B cell (primary cell): Measurements from ENCODE around the gene IRF1. TPM values are rescaled to one million over a fixed set of nuclear protein-coding genes. Genes with fewer than 3 reads are reported as not detected.

Source experiments
- ATAC-seq: fragments of 200-7000 bp; cut with Tn5 transposase; one replicate; pipeline ENCODE4 v1.10.0; 2021; ENCODE audit warnings: low read depth, mild to moderate bottlenecking, moderate number of reproducible peaks, moderate library complexity
- CTCF ChIA-PET: fragments of 350-600 bp; sonication (Branson Sonifier 250); formaldehyde crosslinking; loops from one replicate; lab custom pipeline; 2021; ENCODE audit warnings: antibody characterized with exemption, inconsistent platforms; lab: Charles Lee
- POLR2A ChIA-PET: fragments of 350-600 bp; sonication (Branson Sonifier 250); formaldehyde crosslinking; loops from one replicate; lab custom pipeline; 2021; ENCODE audit warnings: antibody characterized with exemption; lab: Charles Lee
- DNase-seq: peaks from one replicate; pipeline ENCODE4 v3.0.0; 2013
- H2AFZ ChIP-seq: 2 replicates; pipeline ENCODE4 v1.6.1; 2012; ENCODE audit warnings: mild to moderate bottlenecking, low read depth, low read length; ENCODE audit not compliant: insufficient read depth, poor library complexity, severe bottlenecking
- H3K27ac ChIP-seq, 2 donors: 1 replicate in 1 of 2; 2 replicates in 1 of 2; pipeline ENCODE4 v1.5.1; 2012 to 2013; ENCODE audit warnings: low read length in 2 of 2, mild to moderate bottlenecking in 2 of 2, moderate library complexity in 1 of 2
- H3K27me3 ChIP-seq, 4 experiments: fragments of 200-600 bp in 1 of 4; sonication (generic) in 1 of 4; replicated peaks in 1 of 4; 1 replicate in 2 of 4; 2 replicates in 2 of 4; pipeline versions ENCODE4 v1.6.1 to v1.7.0; 2013 to 2016; ENCODE audit warnings: low read length in 3 of 4, mild to moderate bottlenecking in 2 of 4, mixed read lengths in 1 of 4, moderate library complexity in 1 of 4; ENCODE audit not compliant: insufficient read depth in 4 of 4, control insufficient read depth in 3 of 4; ENCODE audit errors: control extremely low read depth in 1 of 4
- H3K36me3 ChIP-seq, 2 experiments: replicated peaks in 1 of 2; 1 replicate in 1 of 2; 2 replicates in 1 of 2; pipeline versions ENCODE4 v1.6.1 to v1.7.1; 2013; ENCODE audit warnings: low read length in 1 of 2; ENCODE audit not compliant: insufficient read depth in 2 of 2, control insufficient read depth in 1 of 2; ENCODE audit errors: control extremely low read depth in 1 of 2, extremely low read depth in 1 of 2
- H3K4me1 ChIP-seq, 2 donors: fragments of 200-600 bp in 1 of 2; sonication (generic) in 1 of 2; 1 replicate in 1 of 2; 2 replicates in 1 of 2; pipeline versions ENCODE4 v1.5.1 to v1.6.1; 2013 to 2017; ENCODE audit warnings: low read length in 2 of 2; ENCODE audit not compliant: control insufficient read depth in 2 of 2, insufficient read depth in 2 of 2
- H3K4me2 ChIP-seq: replicated peaks from 2 replicates; pipeline ENCODE3; 2012; ENCODE audit warnings: mild to moderate bottlenecking, low read depth, low read length; ENCODE audit not compliant: poor library complexity, severe bottlenecking
- H3K4me3 ChIP-seq, 5 experiments: fragments of 200-600 bp in 1 of 5; sonication (generic) in 1 of 5; 1 replicate in 3 of 5; 2 replicates in 2 of 5; pipeline versions ENCODE4 v1.5.1 to v1.7.0; 2011 to 2016; ENCODE audit warnings: low read length in 4 of 5, mild to moderate bottlenecking in 4 of 5, low read depth in 2 of 5, control low read depth in 1 of 5, moderate library complexity in 1 of 5; ENCODE audit not compliant: insufficient read depth in 1 of 5; ENCODE audit errors: control extremely low read depth in 1 of 5, extremely low read depth in 1 of 5
- H3K79me2 ChIP-seq: fragments of 200-600 bp; sonication (generic); one replicate; pipeline ENCODE4 v1.6.0; 2016; ENCODE audit warnings: low read length; ENCODE audit not compliant: control insufficient read depth, insufficient read depth
- H3K9ac ChIP-seq: fragments of 200-600 bp; sonication (generic); 2 replicates; pipeline ENCODE4 v1.6.1; 2017; ENCODE audit warnings: mild to moderate bottlenecking, low read length, moderate library complexity
- H3K9me3 ChIP-seq, 3 donors: one replicate each; pipeline versions ENCODE4 v1.6.1 to v1.7.1; 2013; ENCODE audit warnings: low read length in 2 of 3; ENCODE audit not compliant: control insufficient read depth in 2 of 3, insufficient read depth in 1 of 3; ENCODE audit errors: control extremely low read depth in 1 of 3
- H4K20me1 ChIP-seq: 2 replicates; pipeline ENCODE4 v1.6.0; 2012; ENCODE audit warnings: mild to moderate bottlenecking, low read length; ENCODE audit not compliant: insufficient read depth, control insufficient read depth, poor library complexity, severe bottlenecking
- H3K27ac Mint-ChIP-seq: one replicate; pipeline ENCODE4 v1.8.0; 2021; ENCODE audit warnings: mixed read lengths
- H3K27me3 Mint-ChIP-seq: one replicate; pipeline ENCODE4 v1.8.0; 2021; ENCODE audit warnings: mixed read lengths
- H3K4me1 Mint-ChIP-seq: one replicate; pipeline ENCODE4 v1.8.0; 2021; ENCODE audit warnings: mixed read lengths
- H3K4me3 Mint-ChIP-seq: one replicate; pipeline ENCODE4 v1.8.0; 2021; ENCODE audit warnings: mixed read lengths
- H3K9me3 Mint-ChIP-seq: one replicate; pipeline ENCODE4 v1.8.0; 2022; ENCODE audit warnings: mixed read lengths; ENCODE audit not compliant: insufficient read depth
- EZH2 ChIP-seq: IDR thresholded peaks from 2 replicates; pipeline ENCODE4 v1.6.1; 2012; ENCODE audit warnings: borderline replicate concordance, low read depth, mild to moderate bottlenecking, moderate library complexity, low read length; ENCODE audit not compliant: insufficient read depth, poor library complexity, severe bottlenecking
- WGBS: methylation state at CpG from one replicate; pipeline ENCODE4 v1.1.5; 2013; ENCODE audit warnings: missing lambda C conversion rate; ENCODE audit not compliant: insufficient coverage; 5-methylcytosine and 5-hydroxymethylcytosine counted together
- intact Hi-C: fragments of 100-400 bp; cut with micrococcal nuclease; formaldehyde crosslinking; loops from one replicate; pipeline ENCODE4 v1.10.0; 2022
- polyA plus RNA-seq: library from polyadenylated mRNA; depleted of rRNA; stranded (reverse); fragments of >200 nt; gene quantifications from 2 replicates; pipeline ENCODE4 v1.2.3, GENCODE V29; 2012
- total RNA-seq, 2 donors: library from RNA; stranded (reverse); fragments of 120-200 nt in 1 of 2; gene quantifications; 1 replicate in 1 of 2; 2 replicates in 1 of 2; pipeline versions ENCODE4 v1.2.3 to v1.2.4, GENCODE V29; 2013 to 2022
- TF ChIP-seq, protein P1 (sequence below): fragments of 200-600 bp; IDR thresholded peaks from one replicate; pipeline ENCODE4 v1.8.0; 2022; ENCODE audit warnings: antibody characterized with exemption, mild to moderate bottlenecking

The IRF1 gene
- total and polyA plus RNA-seq, 2 donors (not counting 1 experiment from before 2014, with no cell fraction given) = 173 to 306 TPM

DNA sequence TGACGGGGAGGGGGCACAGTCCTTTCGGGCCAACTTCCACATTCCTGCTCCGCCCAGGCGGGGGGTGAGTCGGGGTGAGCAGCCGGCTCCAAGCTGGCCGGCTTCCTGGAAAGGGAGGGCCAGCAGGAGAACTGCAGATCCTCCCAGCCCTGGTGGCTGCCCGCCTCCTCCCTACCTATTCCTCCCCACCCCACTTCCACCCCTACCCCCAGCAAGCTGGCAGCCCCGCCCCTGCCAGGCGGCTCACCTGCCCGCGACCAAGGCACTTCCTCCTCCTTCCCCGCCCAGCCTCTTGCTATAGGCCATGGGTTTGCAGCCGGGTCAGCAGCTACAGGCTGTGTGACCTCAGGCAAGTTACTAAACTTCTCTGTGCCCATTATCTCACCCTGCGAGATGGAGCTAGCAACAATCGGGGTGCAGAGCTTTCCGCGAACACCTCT lies 5.6 kb upstream of the IRF1 start:
- Histone ChIP-seq H3K36me3 (no peaks in the 10 kb centered on the region), H3K9ac (peak overlapping the region; percentile 88), H3K9me3 (no peaks in the 10 kb centered on the region), H3K27me3 (no peaks in the 10 kb centered on the region), H3K4me1 (peaks cover 52 to 61% of the 10 kb centered on the region in 2 donors), H2AFZ (peak overlapping the region; percentile 90), H3K4me3 (peak overlapping the region; percentile 12 to 91 (median 84)), H4K20me1 (no peaks in the 10 kb centered on the region), H3K27ac (peak overlapping the region; percentile 85 to 95), H3K4me2 (peak overlapping the region; percentile 96), H3K79me2 (peaks cover 27% of the 10 kb centered on the region)
- DNase-seq (peak; percentile 89), ATAC-seq (peak; percentile 58)
- Mint-ChIP-seq H3K4me3 (peak overlapping the region; percentile 97), H3K9me3 (no peaks in the 10 kb centered on the region), H3K4me1 (peaks cover 71% of the 10 kb centered on the region), H3K27ac (peak overlapping the region; percentile 97), H3K27me3 (no peaks in the 10 kb centered on the region)
- 0% methylated on average over 13 of the region's 18 CpGs for WGBS
- ChIA-PET CTCF (interaction anchor here (0.8 to 13.8 kb wide), 17 partner anchors 8 to 324 kb away, joined by 3 to 528 read pairs (median 9); no protein-coding TSS in a partner anchor), POLR2A (interaction anchor here (0.5 to 4.7 kb wide), 24 partner anchors 8 to 1343 kb away, joined by 3 to 59 read pairs (median 7); partner anchors contain the start of genes P4HA2, RAD50 and SLC22A5)
- intact Hi-C loops = loop anchor here (1.0 to 10.0 kb wide), 3 partner anchors 77 to 861 kb away; partner anchors contain the start of gene RAPGEF6
- TF ChIP-seq, protein P1, sequence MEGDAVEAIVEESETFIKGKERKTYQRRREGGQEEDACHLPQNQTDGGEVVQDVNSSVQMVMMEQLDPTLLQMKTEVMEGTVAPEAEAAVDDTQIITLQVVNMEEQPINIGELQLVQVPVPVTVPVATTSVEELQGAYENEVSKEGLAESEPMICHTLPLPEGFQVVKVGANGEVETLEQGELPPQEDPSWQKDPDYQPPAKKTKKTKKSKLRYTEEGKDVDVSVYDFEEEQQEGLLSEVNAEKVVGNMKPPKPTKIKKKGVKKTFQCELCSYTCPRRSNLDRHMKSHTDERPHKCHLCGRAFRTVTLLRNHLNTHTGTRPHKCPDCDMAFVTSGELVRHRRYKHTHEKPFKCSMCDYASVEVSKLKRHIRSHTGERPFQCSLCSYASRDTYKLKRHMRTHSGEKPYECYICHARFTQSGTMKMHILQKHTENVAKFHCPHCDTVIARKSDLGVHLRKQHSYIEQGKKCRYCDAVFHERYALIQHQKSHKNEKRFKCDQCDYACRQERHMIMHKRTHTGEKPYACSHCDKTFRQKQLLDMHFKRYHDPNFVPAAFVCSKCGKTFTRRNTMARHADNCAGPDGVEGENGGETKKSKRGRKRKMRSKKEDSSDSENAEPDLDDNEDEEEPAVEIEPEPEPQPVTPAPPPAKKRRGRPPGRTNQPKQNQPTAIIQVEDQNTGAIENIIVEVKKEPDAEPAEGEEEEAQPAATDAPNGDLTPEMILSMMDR = no peak
- TF ChIP-seq EZH2 = no peak

DNA sequence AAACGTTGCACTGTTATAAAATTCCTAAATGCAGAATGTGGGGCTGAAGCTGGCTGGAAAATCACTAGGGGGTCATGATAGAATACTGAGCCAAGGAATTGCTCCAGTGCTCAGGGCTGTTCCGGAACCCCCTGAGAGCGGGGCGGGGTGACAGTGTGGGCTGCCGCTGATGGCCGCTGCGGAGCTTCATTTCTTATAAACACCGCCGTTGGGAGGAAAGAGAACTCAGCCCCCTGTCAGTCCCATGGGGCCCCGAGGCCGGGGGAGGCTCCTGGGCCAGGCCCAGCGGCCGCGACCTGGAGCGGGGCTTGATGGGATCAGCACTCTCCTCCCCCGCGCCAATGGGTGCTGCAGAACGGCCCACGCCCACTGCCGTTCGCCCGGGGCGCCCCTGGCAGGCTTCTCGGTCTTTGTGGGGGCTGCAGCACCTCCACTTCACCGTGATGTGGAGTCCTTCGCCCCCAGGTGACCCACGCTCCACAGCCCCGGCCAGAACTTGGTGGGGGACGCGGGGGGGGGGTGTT lies 5.2 kb upstream of the IRF1 start:
- Histone ChIP-seq H3K9me3 (no peaks in the 10 kb centered on the region), H4K20me1 (no peaks in the 10 kb centered on the region), H3K9ac (peak overlapping the region; percentile 88), H3K4me3 (peak overlapping the region; percentile 42 to 91 (median 84)), H3K4me2 (peak overlapping the region; percentile 96), H3K36me3 (no peaks in the 10 kb centered on the region), H3K27me3 (no peaks in the 10 kb centered on the region), H3K4me1 (peaks cover 48 to 59% of the 10 kb centered on the region in 2 donors), H3K79me2 (peaks cover 30% of the 10 kb centered on the region), H3K27ac (peak overlapping the region; percentile 85 to 95), H2AFZ (peak overlapping the region; percentile 73)
- Mint-ChIP-seq H3K27ac (peak overlapping the region; percentile 97), H3K9me3 (no peaks in the 10 kb centered on the region), H3K27me3 (no peaks in the 10 kb centered on the region), H3K4me3 (peak overlapping the region; percentile 97), H3K4me1 (peaks cover 68% of the 10 kb centered on the region)
- ChIA-PET POLR2A (interaction anchor here (0.6 to 4.7 kb wide), 22 partner anchors 7 to 1343 kb away, joined by 3 to 59 read pairs (median 8); partner anchors contain the start of genes RAD50 and SLC22A5), CTCF (interaction anchor here (1.1 to 13.8 kb wide), 18 partner anchors 9 to 324 kb away, joined by 3 to 528 read pairs (median 6); no protein-coding TSS in a partner anchor)
- intact Hi-C loops = loop anchor here (1.0 to 10.0 kb wide), 4 partner anchors 39 to 861 kb away; partner anchors contain the start of gene RAPGEF6
- TF ChIP-seq EZH2 = no peak
- TF ChIP-seq, protein P1 = no peak
- peak; percentile 58 for ATAC-seq
- under 1% methylated on average over 25 of the region's 30 CpGs for WGBS
- peak; percentile 91 for DNase-seq
